Erythroblast (primary cell): Measurements from ENCODE around the gene RDH5.

Source experiments
- GATA1 ChIP-seq: IDR thresholded peaks from 2 replicates; pipeline ENCODE4 v1.6.1; 2011; ENCODE audit warnings: low read depth, mild to moderate bottlenecking, control low read depth, low read length, moderate library complexity
- POLR2A ChIP-seq: IDR thresholded peaks from 2 replicates; pipeline ENCODE4 v1.6.1; 2011; ENCODE audit warnings: mild to moderate bottlenecking, low read length

DNA sequence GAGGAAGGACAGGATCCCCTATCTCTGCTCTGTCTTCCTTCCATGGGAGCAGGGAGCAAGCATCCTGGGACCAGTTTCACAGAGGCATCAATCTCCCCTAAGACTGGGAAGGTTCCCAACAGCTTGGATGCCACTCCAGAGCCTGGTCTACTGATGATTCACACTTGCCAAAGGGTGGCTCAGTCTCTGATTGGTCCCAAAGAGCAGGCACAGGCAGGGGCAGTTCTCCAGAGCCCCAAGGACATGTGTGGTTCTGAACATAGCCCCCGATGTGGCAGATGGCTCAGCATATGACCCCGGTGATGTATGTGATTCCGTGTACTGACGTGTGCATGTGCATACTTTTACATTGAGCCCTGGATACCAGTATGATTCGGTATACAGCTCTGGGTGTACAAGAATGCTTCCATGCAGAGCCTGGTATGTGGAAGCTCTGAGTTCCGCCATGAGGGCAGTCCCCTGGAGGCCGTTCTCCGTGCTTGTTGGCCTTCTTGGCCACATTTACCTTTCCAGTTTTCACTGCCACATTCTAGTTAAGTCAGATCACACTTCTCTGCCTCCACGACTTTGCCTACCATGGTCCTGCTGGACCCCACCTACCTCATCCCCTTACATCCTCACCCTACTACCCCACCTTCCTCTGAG is 33.7 kb upstream of the RDH5 start:
- TF ChIP-seq POLR2A (no peak), GATA1 (no peak)
